H1 (cell line): ENCODE measurements around the gene BICDL1. TPM values are rescaled to one million over a fixed set of nuclear protein-coding genes. Genes with fewer than 3 reads are reported as not detected.
A peak's percentile ranks its signal among the peaks of the same experiment; 100 is the strongest.

Experiments used
- CTCF ChIA-PET: fragments of 300-600 bp; sonication (Branson Sonifier 250); formaldehyde crosslinking; loops from one replicate; lab custom pipeline; 2021; ENCODE audit not compliant: partially characterized antibody; lab: Charles Lee
- POLR2A ChIA-PET: fragments of 300-600 bp; sonication (Branson Sonifier 250); formaldehyde crosslinking; loops from one replicate; lab custom pipeline; 2021; ENCODE audit warnings: inconsistent platforms; ENCODE audit not compliant: partially characterized antibody; lab: Charles Lee
- DNase-seq, 2 experiments: peaks; one replicate each; pipeline versions ENCODE4 v3.0.0 to v3.0.0-alpha.2; 2010 to 2022; ENCODE audit warnings: low spot score in 2 of 2, low read depth in 1 of 2, mixed read lengths in 1 of 2
- FAIRE-seq: peaks from 2 replicates; lab custom pipeline; 2011; peaks lifted over from hg19 to GRCh38; lab: Jason Lieb, UNC
- H2AFZ ChIP-seq: 2 replicates; pipeline ENCODE4 v1.8.1; 2012; ENCODE audit warnings: low read length, inconsistent platforms
- H2AK5ac ChIP-seq: 2 replicates; pipeline ENCODE4 v1.6.1; 2013; ENCODE audit warnings: low read depth, low read length
- H2BK120ac ChIP-seq: replicated peaks from 2 replicates; pipeline ENCODE3; 2013; ENCODE audit warnings: low read depth, low read length, inconsistent platforms
- H2BK12ac ChIP-seq: 2 replicates; pipeline ENCODE4 v1.6.1; 2013; ENCODE audit warnings: low read depth, low read length
- H2BK15ac ChIP-seq: 2 replicates; pipeline ENCODE4 v1.6.1; 2013; ENCODE audit warnings: low read length
- H2BK20ac ChIP-seq: 2 replicates; pipeline ENCODE4 v1.6.1; 2013; ENCODE audit warnings: low read length
- H2BK5ac ChIP-seq: 2 replicates; pipeline ENCODE4 v1.6.1; 2013; ENCODE audit warnings: low read depth, low read length
- H3K14ac ChIP-seq: 2 replicates; pipeline ENCODE4 v1.6.1; 2013; ENCODE audit warnings: inconsistent platforms; ENCODE audit not compliant: insufficient read length
- H3K18ac ChIP-seq: 2 replicates; pipeline ENCODE4 v1.6.1; 2013; ENCODE audit warnings: low read length; ENCODE audit errors: extremely low read depth
- H3K23ac ChIP-seq: 2 replicates; pipeline ENCODE4 v1.6.1; 2013; ENCODE audit warnings: inconsistent platforms; ENCODE audit not compliant: insufficient read length
- H3K23me2 ChIP-seq: 2 replicates; pipeline ENCODE4 v1.6.1; 2013; ENCODE audit warnings: low read depth, low read length
- H3K27ac ChIP-seq: 2 replicates; pipeline ENCODE4 v1.6.1; 2011; ENCODE audit warnings: low read depth, low read length, inconsistent platforms
- H3K27me3 ChIP-seq, 4 experiments: replicated peaks in 1 of 4; 1 replicate in 1 of 4; 2 replicates in 3 of 4; pipeline versions ENCODE4 v1.6.1 to v1.8.1; 2011 to 2013; ENCODE audit warnings: low read length in 3 of 4, mild to moderate bottlenecking in 3 of 4, inconsistent platforms in 2 of 4, mixed read lengths in 2 of 4, moderate library complexity in 1 of 4; ENCODE audit not compliant: control insufficient read depth in 3 of 4, insufficient read depth in 3 of 4; ENCODE audit errors: extremely low read depth in 1 of 4
- H3K36me3 ChIP-seq, 4 experiments: 2 replicates each; pipeline versions ENCODE4 v1.6.1 to v1.8.1; 2011 to 2013; ENCODE audit warnings: mild to moderate bottlenecking in 4 of 4, low read length in 3 of 4, moderate library complexity in 2 of 4, control low read depth in 1 of 4, inconsistent platforms in 1 of 4; ENCODE audit not compliant: insufficient read depth in 4 of 4, control insufficient read depth in 2 of 4
- H3K4ac ChIP-seq: replicated peaks from 2 replicates; pipeline ENCODE3; 2013; ENCODE audit warnings: low read length, low read depth, mixed read lengths, inconsistent platforms; ENCODE audit not compliant: insufficient read length
- H3K4me1 ChIP-seq, 4 experiments: replicated peaks in 1 of 4; 1 replicate in 1 of 4; 2 replicates in 3 of 4; pipeline versions ENCODE4 v1.6.1 to v1.8.1; 2011 to 2013; ENCODE audit warnings: low read length in 3 of 4, inconsistent platforms in 2 of 4, mixed read lengths in 1 of 4; ENCODE audit not compliant: insufficient read depth in 4 of 4, control insufficient read depth in 3 of 4
- H3K4me2 ChIP-seq, 2 experiments: 2 replicates each; pipeline versions ENCODE4 v1.6.1 to v1.8.1; 2011 to 2013; ENCODE audit warnings: low read depth in 2 of 2, low read length in 2 of 2, control low read depth in 1 of 2, inconsistent platforms in 1 of 2, mild to moderate bottlenecking in 1 of 2; ENCODE audit not compliant: insufficient read depth in 1 of 2
- H3K4me3 ChIP-seq, 4 experiments: fragments of 200-600, 300-600 bp in 1 of 4; sonication (generic), shearing (Covaris generic), sonication (Bioruptor Twin) in 1 of 4; 2 replicates each; pipeline versions ENCODE4 v1.5.1 to v1.8.1; 2011 to 2016; ENCODE audit warnings: low read length in 4 of 4, low read depth in 3 of 4, control low read depth in 2 of 4, inconsistent platforms in 2 of 4, mild to moderate bottlenecking in 2 of 4, mixed read lengths in 1 of 4, moderate library complexity in 1 of 4; ENCODE audit not compliant: insufficient read depth in 2 of 4; ENCODE audit errors: extremely low read depth in 1 of 4
- H3K56ac ChIP-seq: replicated peaks from 2 replicates; pipeline ENCODE3; 2013; ENCODE audit warnings: low read depth, mild to moderate bottlenecking, mixed read lengths, low read length, inconsistent platforms; ENCODE audit not compliant: insufficient read length
- H3K79me1 ChIP-seq: 2 replicates; pipeline ENCODE4 v1.6.1; 2013; ENCODE audit warnings: low read depth, low read length, control low read depth
- H3K79me2 ChIP-seq, 2 experiments: 2 replicates each; pipeline versions ENCODE4 v1.6.1 to v1.8.1; 2012 to 2013; ENCODE audit warnings: low read length in 2 of 2, mild to moderate bottlenecking in 2 of 2, inconsistent platforms in 1 of 2; ENCODE audit not compliant: insufficient read depth in 2 of 2, control insufficient read depth in 1 of 2
- H3K9ac ChIP-seq, 4 experiments: replicated peaks in 1 of 4; 1 replicate in 1 of 4; 2 replicates in 3 of 4; pipeline versions ENCODE4 v1.6.1 to v1.8.1; 2011 to 2013; ENCODE audit warnings: low read depth in 3 of 4, low read length in 3 of 4, control low read depth in 2 of 4, mild to moderate bottlenecking in 2 of 4, moderate library complexity in 2 of 4, inconsistent platforms in 1 of 4; ENCODE audit errors: extremely low read depth in 1 of 4
- H3K9me3 ChIP-seq, 2 experiments: 2 replicates each; pipeline versions ENCODE4 v1.6.1 to v1.8.1; 2012 to 2013; ENCODE audit warnings: mild to moderate bottlenecking in 2 of 2, moderate library complexity in 2 of 2, control low read depth in 1 of 2, inconsistent platforms in 1 of 2, low read depth in 1 of 2, low read length in 1 of 2, mixed read lengths in 1 of 2; ENCODE audit not compliant: insufficient read depth in 2 of 2
- H4K20me1 ChIP-seq, 2 experiments: replicated peaks in 1 of 2; 2 replicates each; pipeline versions ENCODE3 to v1.8.1; 2011 to 2013; ENCODE audit warnings: inconsistent platforms in 2 of 2, low read length in 2 of 2, mild to moderate bottlenecking in 1 of 2; ENCODE audit not compliant: insufficient read depth in 2 of 2, control insufficient read depth in 1 of 2
- H4K5ac ChIP-seq: 2 replicates; pipeline ENCODE4 v1.6.1; 2013; ENCODE audit warnings: low read length, low read depth, mixed read lengths, inconsistent platforms; ENCODE audit not compliant: insufficient read length
- H4K8ac ChIP-seq: 2 replicates; pipeline ENCODE4 v1.8.0; 2013; ENCODE audit warnings: mild to moderate bottlenecking, moderate library complexity, low read length, inconsistent platforms; ENCODE audit not compliant: insufficient read depth; ENCODE audit errors: extremely low read depth
- H4K91ac ChIP-seq: replicated peaks from 2 replicates; pipeline ENCODE3; 2013; ENCODE audit warnings: low read length, mixed read lengths, inconsistent platforms; ENCODE audit not compliant: insufficient read length
- HDAC2 ChIP-seq, 2 experiments: fragments of 300-600 bp in 1 of 2; sonication (generic) in 1 of 2; IDR thresholded peaks; 2 replicates each; pipeline ENCODE4 v1.6.1; 2011 to 2012; ENCODE audit warnings: low read depth in 2 of 2, low read length in 2 of 2, mild to moderate bottlenecking in 2 of 2, moderate library complexity in 2 of 2, borderline replicate concordance in 1 of 2, inconsistent platforms in 1 of 2
- MAX ChIP-seq: IDR thresholded peaks from 2 replicates; pipeline ENCODE4 v1.6.1; 2012; ENCODE audit warnings: inconsistent platforms
- POLR2AphosphoS5 ChIP-seq: IDR thresholded peaks from 2 replicates; pipeline ENCODE4 v1.6.1; 2011; ENCODE audit warnings: low read depth, low read length
- WGBS, 2 experiments: shearing (Covaris generic) in 1 of 2; methylation state at CpG; one replicate each; pipeline versions ENCODE4 v1.1.6 to v1.1.7; 2013 to 2015; ENCODE audit warnings: low lambda C conversion rate in 2 of 2, mixed read lengths in 2 of 2, inconsistent platforms in 1 of 2, low coverage in 1 of 2, missing lambda C conversion rate in 1 of 2; ENCODE audit not compliant: insufficient replicate concordance in 2 of 2, insufficient coverage in 1 of 2, insufficient read length in 1 of 2; ENCODE audit errors: extremely low coverage in 1 of 2, missing lambda C conversion rate in 1 of 2; 5-methylcytosine and 5-hydroxymethylcytosine counted together
- polyA plus RNA-seq, 7 experiments: library from polyadenylated mRNA; depleted of rRNA in 3 of 7; stranded (reverse) in 5 of 7; unstranded in 2 of 7; fragments of >200 nt in 5 of 7; fragments of 200-250 nt in 2 of 7; gene quantifications; 1 replicate in 5 of 7; 2 replicates in 1 of 7; 4 replicates in 1 of 7; pipeline versions ENCODE4 v1.2.1 to v1.2.3, GENCODE V29; 2011 to 2013; ENCODE audit warnings: missing spikeins in 2 of 7, mixed read lengths in 2 of 7
- total RNA-seq: library from RNA; stranded (reverse); fragmentation: NEBNext Ultra II Directional; extraction: Animal tissue kit (Norgen Biotek cat#: 25700); gene quantifications from 2 replicates; pipeline ENCODE4 v1.2.1, GENCODE V29; 2021

The BICDL1 gene
- total and polyA plus RNA-seq, 2 of the 8 experiments (the other 6 are each of a cell fraction or from before 2014, with no cell fraction given), result 17.2 to 25.9 TPM

- Histone ChIP-seq H3K56ac (no peak overlapping the region), H4K91ac (no peak overlapping the region), H3K18ac (no peak overlapping the region), H2BK12ac (no peak overlapping the region), H2BK15ac (no peak overlapping the region), H3K4ac (no peak overlapping the region), H3K4me1 (no peaks in the 10 kb centered on the region), H3K4me2 (no peak overlapping the region), H4K20me1 (no peaks in the 10 kb centered on the region), H3K14ac (no peak overlapping the region), H3K23ac (no peak overlapping the region), H2AFZ (peak overlapping the region; percentile 51; the same call in 1 of the 2 replicates), H2AK5ac (no peak overlapping the region), H3K27ac (no peak overlapping the region), H3K79me2 (no peaks in the 10 kb centered on the region), H3K79me1 (no peaks in the 10 kb centered on the region), H2BK120ac (no peak overlapping the region), H2BK5ac (no peak overlapping the region), H2BK20ac (no peak overlapping the region), H3K9me3 (no peaks in the 10 kb centered on the region), H3K9ac (no peak overlapping the region), H3K4me3 (no peak overlapping the region), H3K36me3 (no peaks in the 10 kb centered on the region), H4K5ac (no peak overlapping the region), H4K8ac (no peak overlapping the region), H3K27me3 (no peaks in the 10 kb centered on the region), H3K23me2 (no peaks in the 10 kb centered on the region)
- CTCF ChIA-PET, result interaction anchor here (1.0 to 1.8 kb wide), 2 partner anchors 10 to 306 kb away, joined by 4 to 6 read pairs; no protein-coding TSS in a partner anchor
- POLR2A ChIA-PET, result interaction anchor here (0.7 to 1.5 kb wide), 3 partner anchors 14 to 252 kb away, joined by 3 to 5 read pairs (median 3); partner anchors contain the start of gene RPLP0
- DNase-seq (no peak), FAIRE-seq (no peak)
- WGBS, 2 experiments, result 88% methylated on average over 10 of the region's 10 CpGs; no CpG with 5 or more reads in 1 of the 2 experiments
- TF ChIP-seq MAX (no peak), HDAC2 (IDR thresholded peaks at IDR 0.05; ENCODE audit: borderline replicate concordance in 1 of 2, low read depth in 2 of 2, low read length in 2 of 2) (no peak), POLR2AphosphoS5 (no peak)
Observed at GRCh38 chr12:119949145-119949544, 39.9 kb upstream of the BICDL1 start.
